Right lobe of liver (tissue), 6 donors: ENCODE data around the gene POLR2E. TPM values are rescaled to one million over a fixed set of nuclear protein-coding genes. Genes with fewer than 3 reads are reported as not detected.

Experiments
- ATAC-seq, 4 donors: fragments of 200-7000 bp; cut with Tn5 transposase; one replicate each; pipeline ENCODE4 v1.9.1; 2020; ENCODE audit warnings: mild to moderate bottlenecking in 4 of 4, moderate library complexity in 4 of 4
- DNase-seq, 3 donors: peaks; one replicate each; pipeline ENCODE4 v3.0.0-alpha.2; 2020
- H3K27ac ChIP-seq, 3 donors: fragments of 200-600 bp; one replicate each; pipeline ENCODE4 v1.8.0; 2022
- H3K27me3 ChIP-seq, 2 donors: fragments of 200-600 bp; one replicate each; pipeline ENCODE4 v1.8.0; 2022
- H3K36me3 ChIP-seq, 4 donors: fragments of 200-600 bp; sonication (generic) in 1 of 4; one replicate each; pipeline versions ENCODE4 v1.5.1 to v1.8.0; 2017 to 2022; ENCODE audit warnings: control low read depth in 1 of 4
- H3K4me1 ChIP-seq, 4 donors: fragments of 200-600 bp; sonication (generic) in 1 of 4; one replicate each; pipeline versions ENCODE4 v1.5.1 to v1.8.0; 2017 to 2022; ENCODE audit warnings: control low read depth in 1 of 4
- H3K4me3 ChIP-seq, 3 donors: fragments of 200-600 bp; one replicate each; pipeline ENCODE4 v1.8.0; 2022
- H3K9me3 ChIP-seq, 4 donors: fragments of 200-600 bp; sonication (generic) in 1 of 4; one replicate each; pipeline versions ENCODE4 v1.5.1 to v1.8.0; 2017 to 2022; ENCODE audit warnings: control low read depth in 1 of 4
- POLR2A ChIP-seq: fragments of 450-650 bp; IDR thresholded peaks from one replicate; pipeline ENCODE4 v1.6.1; 2017; ENCODE audit warnings: antibody characterized with exemption, mild to moderate bottlenecking
- WGBS: methylation state at CpG from one replicate; pipeline ENCODE4 v1.1.6; 2018; ENCODE audit warnings: low coverage, low lambda C conversion rate; ENCODE audit not compliant: insufficient coverage; ENCODE audit errors: missing lambda C conversion rate; 5-methylcytosine and 5-hydroxymethylcytosine counted together
- intact Hi-C, 2 donors: fragments of 100-400 bp; cut with DNase I; formaldehyde crosslinking; loops; one replicate each; pipeline versions ENCODE4 v1.11.2 to v1.14.1; 2022
- total RNA-seq, 6 experiments: library from RNA; depleted of rRNA in 2 of 6; stranded (reverse); fragments of >200 nt in 2 of 6; fragmentation: NEBNext Ultra II Directional in 3 of 6; extraction: Animal tissue kit (Norgen Biotek cat#: 25700) in 3 of 6; gene quantifications; one replicate each; pipeline versions ENCODE4 v1.1.0 to v1.2.4, GENCODE V29; 2016 to 2023
- TF ChIP-seq, protein P1 (sequence below), 4 donors: fragments of 200-600 bp in 3 of 4; fragments of 450-650 bp in 1 of 4; IDR thresholded peaks; one replicate each; pipeline versions ENCODE4 v1.5.1 to v1.8.0; 2016 to 2022; ENCODE audit warnings: antibody characterized with exemption in 4 of 4, mild to moderate bottlenecking in 2 of 4
- donor health status: DM: no; HTN: yes; CAD: no.
- donor health status: DM: no; HTN: no; CAD: no.
- donor health status: DM: no; HTN: no; CAD: no.
- donor health status: DM: no; HTN: yes; CAD: no.
- donor health status: DM: no; HTN: yes; CAD: no.

The POLR2E gene
- total RNA-seq, 6 experiments from 2014 or later = 112 to 256 (median 131) TPM

DNA sequence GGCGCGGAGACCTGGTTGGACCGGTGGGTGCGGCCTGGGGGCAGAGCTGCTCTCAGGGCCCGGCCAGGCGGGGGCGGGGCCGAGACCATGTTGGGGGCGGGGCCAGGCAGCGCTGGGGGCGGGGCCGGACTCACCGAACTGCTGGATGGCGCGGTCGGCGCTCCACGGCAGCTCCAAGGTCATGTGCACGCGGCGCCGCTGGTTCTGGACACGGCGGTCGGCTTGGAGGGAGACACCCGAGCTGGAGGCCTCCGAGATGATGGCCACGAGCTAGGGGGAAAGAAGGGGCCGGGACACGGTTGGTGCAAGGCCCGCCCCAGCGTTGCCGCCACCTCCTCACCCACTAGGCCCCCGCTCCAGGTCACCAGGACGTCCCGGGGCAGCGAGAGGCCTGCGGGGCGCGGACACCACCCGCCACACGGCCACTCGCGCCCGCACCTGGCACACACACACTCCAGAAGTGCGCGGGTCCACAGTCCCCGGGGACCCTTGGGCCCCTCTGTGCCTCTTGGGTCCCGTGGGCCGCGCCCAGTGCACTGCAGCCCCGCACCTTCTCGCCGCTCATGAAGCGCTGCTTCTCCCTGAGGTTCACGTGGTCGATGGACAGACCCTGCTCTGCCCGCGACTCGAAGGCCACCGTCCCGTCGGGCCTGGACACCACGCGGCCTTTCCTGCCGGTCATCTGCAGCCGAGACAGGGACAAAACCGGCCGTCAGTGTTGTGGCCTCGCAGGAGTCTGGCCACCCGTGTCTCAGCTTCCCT lies 17.3 kb upstream of the POLR2E start:
- WGBS = 53% methylated on average over 6 of the region's 71 CpGs
- H3K9me3 ChIP-seq = no peaks in the 10 kb centered on the region
- TF ChIP-seq, protein P1, sequence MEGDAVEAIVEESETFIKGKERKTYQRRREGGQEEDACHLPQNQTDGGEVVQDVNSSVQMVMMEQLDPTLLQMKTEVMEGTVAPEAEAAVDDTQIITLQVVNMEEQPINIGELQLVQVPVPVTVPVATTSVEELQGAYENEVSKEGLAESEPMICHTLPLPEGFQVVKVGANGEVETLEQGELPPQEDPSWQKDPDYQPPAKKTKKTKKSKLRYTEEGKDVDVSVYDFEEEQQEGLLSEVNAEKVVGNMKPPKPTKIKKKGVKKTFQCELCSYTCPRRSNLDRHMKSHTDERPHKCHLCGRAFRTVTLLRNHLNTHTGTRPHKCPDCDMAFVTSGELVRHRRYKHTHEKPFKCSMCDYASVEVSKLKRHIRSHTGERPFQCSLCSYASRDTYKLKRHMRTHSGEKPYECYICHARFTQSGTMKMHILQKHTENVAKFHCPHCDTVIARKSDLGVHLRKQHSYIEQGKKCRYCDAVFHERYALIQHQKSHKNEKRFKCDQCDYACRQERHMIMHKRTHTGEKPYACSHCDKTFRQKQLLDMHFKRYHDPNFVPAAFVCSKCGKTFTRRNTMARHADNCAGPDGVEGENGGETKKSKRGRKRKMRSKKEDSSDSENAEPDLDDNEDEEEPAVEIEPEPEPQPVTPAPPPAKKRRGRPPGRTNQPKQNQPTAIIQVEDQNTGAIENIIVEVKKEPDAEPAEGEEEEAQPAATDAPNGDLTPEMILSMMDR (IDR thresholded peaks at IDR 0.05) = no peak
- TF ChIP-seq POLR2A = no peak
- peak overlapping the region in 1 of 3 donors; percentile 35 for H3K27ac ChIP-seq
- DNase-seq = no peak
- H3K36me3 ChIP-seq = peaks cover 10 to 63% (median 26%) of the 10 kb centered on the region in 4 donors
- no peak for ATAC-seq
- peaks cover 0 to 13% (median 2%) of the 10 kb centered on the region in 4 donors for H3K4me1 ChIP-seq
- no peaks in the 10 kb centered on the region for H3K27me3 ChIP-seq
- intact Hi-C loops = loop anchor here in 1 of 2 donors (10.0 kb wide), 1 partner anchor 72 kb away; no protein-coding TSS in a partner anchor
- no peak overlapping the region for H3K4me3 ChIP-seq

DNA sequence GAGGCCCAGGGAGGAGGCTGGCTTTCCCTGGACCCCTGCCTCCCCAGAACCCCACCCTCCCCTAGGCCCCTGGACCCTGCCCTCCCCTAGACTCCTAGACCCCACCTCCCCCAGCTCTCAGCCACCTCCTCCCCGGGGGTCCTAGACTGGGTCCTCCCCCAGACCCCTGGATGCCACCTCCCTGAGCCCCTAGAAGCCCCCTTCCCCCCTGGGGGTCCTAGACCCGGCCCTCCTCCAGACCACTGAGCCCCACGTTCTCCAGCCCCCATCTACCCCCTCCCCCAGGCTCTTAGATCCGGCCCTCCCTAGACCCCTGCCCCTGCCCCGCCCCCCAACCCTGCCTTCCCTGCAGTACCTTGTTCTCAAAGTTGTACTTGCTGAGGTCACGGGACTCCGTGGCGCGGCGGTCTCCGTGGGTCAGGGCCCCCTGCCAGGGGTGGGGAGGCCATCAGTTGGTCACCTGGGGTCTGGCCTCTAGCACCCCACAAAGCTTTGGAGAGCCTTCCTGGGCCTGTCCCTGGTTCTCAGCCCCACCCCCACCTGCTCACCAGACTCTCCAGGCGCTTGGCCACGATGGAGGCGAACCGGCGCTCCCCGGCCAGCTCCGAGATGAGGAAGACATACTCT lies 16.6 kb upstream of the POLR2E start:
- Histone ChIP-seq H3K36me3 (peaks cover 5 to 63% (median 23%) of the 10 kb centered on the region in 4 donors), H3K9me3 (no peaks in the 10 kb centered on the region), H3K27ac (no peak overlapping the region), H3K27me3 (no peaks in the 10 kb centered on the region), H3K4me1 (peaks cover 0 to 13% (median 2%) of the 10 kb centered on the region in 4 donors), H3K4me3 (no peak overlapping the region)
- no peak for ATAC-seq
- intact Hi-C loops = loop anchor here in 1 of 2 donors (10.0 kb wide), 1 partner anchor 73 kb away; no protein-coding TSS in a partner anchor
- no peak for TF ChIP-seq POLR2A
- TF ChIP-seq, protein P1 (IDR thresholded peaks at IDR 0.05) = no peak
- DNase-seq = no peak
- 71% methylated on average over 2 of the region's 18 CpGs for WGBS

DNA sequence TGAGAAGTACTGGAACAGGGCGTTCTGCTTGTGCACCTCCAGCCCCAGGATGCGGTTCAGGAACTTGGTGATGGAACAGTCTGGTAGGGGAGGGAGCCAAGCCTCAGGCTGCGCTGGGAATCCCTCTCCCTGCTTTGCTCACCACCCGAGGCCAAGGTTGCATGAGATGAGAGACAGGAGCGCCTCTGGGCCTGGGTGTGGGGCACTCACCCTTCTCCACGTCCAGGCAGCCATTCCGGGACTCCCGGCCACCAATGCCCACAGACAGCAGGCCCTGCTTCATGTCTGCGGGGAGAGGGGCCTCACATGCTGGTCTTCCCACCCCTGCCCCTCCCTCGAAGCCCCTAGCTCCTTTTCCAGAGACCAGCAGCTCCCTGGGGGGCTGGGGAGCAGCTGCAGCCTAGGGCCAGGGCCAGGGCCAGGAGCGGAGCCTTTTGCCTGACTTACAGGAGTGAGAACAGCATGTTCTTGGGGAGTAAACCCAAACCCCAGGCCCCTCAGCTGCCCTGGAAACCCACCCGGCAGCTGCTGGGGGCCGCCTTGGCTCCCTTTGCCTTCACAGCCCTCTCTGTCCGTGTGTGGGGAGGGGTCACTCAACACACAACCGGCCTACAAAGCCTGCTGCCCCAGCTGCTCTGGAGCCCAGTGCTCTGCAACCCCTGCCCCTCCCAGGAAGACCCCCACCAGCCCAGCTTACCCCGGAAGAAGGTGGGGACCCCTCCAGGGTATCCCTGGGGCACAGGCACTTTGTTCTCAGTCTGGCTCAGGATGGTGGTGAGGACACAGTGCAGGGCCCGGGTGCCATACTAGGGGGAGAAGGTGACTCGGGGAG lies 15.8 kb upstream of the POLR2E start:
- ATAC-seq = no peak
- Histone ChIP-seq H3K4me1 (peaks cover 0 to 13% (median 2%) of the 10 kb centered on the region in 4 donors), H3K36me3 (peaks cover 3 to 63% (median 22%) of the 10 kb centered on the region in 4 donors), H3K9me3 (no peaks in the 10 kb centered on the region), H3K27ac (no peak overlapping the region), H3K27me3 (no peaks in the 10 kb centered on the region), H3K4me3 (no peak overlapping the region)
- no peak for DNase-seq
- TF ChIP-seq, protein P1 (IDR thresholded peaks at IDR 0.05) = no peak
- TF ChIP-seq POLR2A = no peak
- 80% methylated on average over 3 of the region's 18 CpGs for WGBS
- intact Hi-C loops = loop anchor here in 1 of 2 donors (10.0 kb wide), 1 partner anchor 74 kb away; no protein-coding TSS in a partner anchor
